Measurements from ENCODE around the gene PRKCA.

DNA sequence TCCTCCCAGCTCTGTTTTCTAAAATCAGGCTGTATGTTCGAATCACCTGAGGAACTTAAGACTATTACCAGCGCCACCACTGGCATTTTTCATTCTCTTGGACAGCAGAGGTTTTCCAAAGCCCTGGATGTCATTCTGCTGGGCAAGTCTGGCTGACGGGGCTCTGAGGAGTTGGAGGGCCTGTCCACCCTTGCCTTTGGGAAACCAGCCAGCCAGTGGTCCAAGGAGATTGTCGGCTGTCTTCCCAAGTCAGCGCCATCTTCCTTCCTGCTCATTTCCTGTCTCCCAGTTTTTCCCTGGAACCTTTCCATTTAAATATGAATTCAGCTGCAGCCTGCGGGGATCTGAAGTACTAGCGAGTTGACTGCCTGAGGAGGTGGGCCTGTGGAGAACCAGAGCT is 258.3 kb downstream of the PRKCA start:
- TF ChIP-seq POLR2AphosphoS5 (IDR thresholded peaks at IDR 0.05; ENCODE audit: low read depth, low read length), result no peak
- no peak for TF ChIP-seq POLR2A (IDR thresholded peaks at IDR 0.05; ENCODE audit: low read depth, low read length)
